Measurements from ENCODE around the gene EP300.
"Not testable (repeated sequence)": the region's sequence is repeated elsewhere in the genome, so short reads cannot be mapped to it uniquely, and the experiment has no call there.

DNA sequence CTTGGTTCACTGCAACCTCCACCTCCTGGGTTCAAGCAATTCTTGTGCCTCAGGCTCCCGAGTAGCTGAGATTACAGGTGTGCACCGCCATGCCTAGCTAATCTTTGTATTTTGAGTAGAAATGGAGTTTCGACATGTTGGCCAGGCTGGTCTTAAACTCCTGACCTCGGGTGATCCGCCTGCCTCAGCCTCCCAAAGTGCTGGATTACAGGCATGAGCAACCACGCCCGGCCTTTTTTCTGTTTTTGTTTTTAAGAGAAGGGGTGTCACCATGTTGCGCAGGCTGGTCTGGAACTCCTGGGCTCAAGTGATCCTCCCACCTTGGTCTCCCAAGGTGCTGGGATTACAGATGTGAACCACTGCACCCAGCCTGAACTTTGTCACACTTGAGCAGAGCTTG lies 26.1 kb upstream of the EP300 start:
- TF ChIP-seq POLR2A, POLR2AphosphoS5 (IDR thresholded peaks at IDR 0.05): not testable (repeated sequence)

Data from spleen (tissue), 3 donors.